Stomach (tissue), 9 donors: ENCODE data around the gene FCN3. TPM values are rescaled to one million over a fixed set of nuclear protein-coding genes. Genes with fewer than 3 reads are reported as not detected.

ENCODE experiments used
- DNase-seq, 2 donors: peaks; one replicate each; pipeline versions ENCODE4 v3.0.0 to v3.0.0-alpha.2; 2013 to 2019
- H3K27ac ChIP-seq, 5 donors: fragments of 200-600 bp in 4 of 5; sonication (generic) in 4 of 5; one replicate each; pipeline ENCODE4 v1.5.1; 2013 to 2019; ENCODE audit warnings: mild to moderate bottlenecking in 1 of 5, moderate library complexity in 1 of 5
- H3K27me3 ChIP-seq, 3 donors: fragments of 200-600 bp; sonication (generic); one replicate each; pipeline ENCODE4 v1.5.1; 2017 to 2019; ENCODE audit warnings: mixed run types in 1 of 3
- H3K36me3 ChIP-seq, 4 donors: fragments of 200-600 bp; sonication (generic); 1 replicate in 3 of 4; 2 replicates in 1 of 4; pipeline ENCODE4 v1.5.1; 2016 to 2019
- H3K4me1 ChIP-seq, 4 donors: fragments of 200-600 bp; sonication (generic); one replicate each; pipeline ENCODE4 v1.5.1; 2016 to 2019
- H3K4me3 ChIP-seq, 4 donors: fragments of 200-600 bp; sonication (generic) in 3 of 4; one replicate each; pipeline ENCODE4 v1.5.1; 2016 to 2019; ENCODE audit warnings: mild to moderate bottlenecking in 1 of 4
- H3K9me3 ChIP-seq, 4 donors: fragments of 200-600 bp; sonication (generic); one replicate each; pipeline ENCODE4 v1.5.1; 2016 to 2019
- CTCF ChIP-seq, 7 experiments: fragments of 450-650 bp in 4 of 7; fragments of 200-600 bp in 3 of 7; sonication (generic) in 3 of 7; IDR thresholded peaks; one replicate each; pipeline ENCODE4 v1.5.1; 2016 to 2019; ENCODE audit warnings: antibody characterized with exemption in 7 of 7, control low read depth in 2 of 7, mild to moderate bottlenecking in 1 of 7
- EP300 ChIP-seq: sonication (generic); formaldehyde crosslinking; IDR thresholded peaks from one replicate; pipeline ENCODE4 v1.6.1; 2017; ENCODE audit warnings: antibody characterized with exemption
- POLR2A ChIP-seq, 4 donors: fragments of 450-650 bp; IDR thresholded peaks; one replicate each; pipeline ENCODE4 v1.6.1; 2016; ENCODE audit warnings: antibody characterized with exemption in 4 of 4, control low read depth in 2 of 4, mild to moderate bottlenecking in 1 of 4, moderate library complexity in 1 of 4
- POLR2AphosphoS5 ChIP-seq, 3 donors: sonication (generic); formaldehyde crosslinking; IDR thresholded peaks; one replicate each; pipeline ENCODE4 v1.6.1; 2016; ENCODE audit warnings: antibody characterized with exemption in 3 of 3
- WGBS, 5 donors: extraction: QIAGEN DNeasy Blood & Tissue Kit in 3 of 5; methylation state at CpG; one replicate each; pipeline versions ENCODE4 v1.1.5 to v1.1.7; 2013 to 2018; 5-methylcytosine and 5-hydroxymethylcytosine counted together
- intact Hi-C: fragments of 100-400 bp; cut with DNase I; formaldehyde crosslinking; loops from one replicate; pipeline ENCODE4 v1.15.1; 2023; ENCODE audit warnings: low total_unique reads
- polyA plus RNA-seq, 3 donors: library from polyadenylated mRNA; stranded (reverse); fragments of 200-250 nt; gene quantifications; one replicate each; pipeline ENCODE4 v1.2.3, GENCODE V29; 2013
- total RNA-seq, 5 donors: library from RNA; depleted of rRNA; stranded (reverse); fragments of >200 nt; gene quantifications; one replicate each; pipeline versions ENCODE4 v1.1.0 to v1.2.3, GENCODE V29; 2014 to 2016
- donor health status: healthy with polysubstance abuse.
- donor health status: Bipolar disorder and iron deficiency.
- donor health status: healthy.

The FCN3 gene
- total and polyA plus RNA-seq, 8 donors, result 0.55 to 15.2 (median 4.6) TPM; not detected in 2

- H3K36me3 ChIP-seq, result peaks cover 42 to 86% (median 80%) of the 10 kb centered on the region in 4 donors
Measured at GRCh38 chr1:27327964-27328363, 46.7 kb downstream of the FCN3 start.

GRCh38 chr1:27325286-27325685, 49.3 kb downstream of the FCN3 start:
- Histone ChIP-seq H3K4me1 (peaks cover 19 to 76% (median 53%) of the 10 kb centered on the region in 4 donors), H3K4me3 (no peak overlapping the region), H3K9me3 (no peaks in the 10 kb centered on the region), H3K27me3 (no peaks in the 10 kb centered on the region), H3K27ac (no peak overlapping the region), H3K36me3 (peaks cover 25 to 60% (median 53%) of the 10 kb centered on the region in 4 donors)
- intact Hi-C loops, result no loop called here
- DNase-seq, result no peak
- TF ChIP-seq POLR2AphosphoS5 (IDR thresholded peaks at IDR 0.05), result no peak
- no peak for TF ChIP-seq POLR2A (IDR thresholded peaks at IDR 0.05)
- no peak for TF ChIP-seq CTCF (IDR thresholded peaks at IDR 0.05)
- TF ChIP-seq EP300, result no peak
- WGBS, 5 donors, result 90 to 95% (median 93%) methylated on average over 14 to 15 of the region's 15 CpGs

More at GRCh38 chr1:27327964-27328363, 46.7 kb downstream of the FCN3 start:
- TF ChIP-seq EP300 (no peak), CTCF (IDR thresholded peaks at IDR 0.05) (no peak), POLR2A (IDR thresholded peaks at IDR 0.05) (no peak), POLR2AphosphoS5 (IDR thresholded peaks at IDR 0.05) (no peak)
- Histone ChIP-seq H3K9me3 (no peaks in the 10 kb centered on the region), H3K27me3 (no peaks in the 10 kb centered on the region), H3K4me1 (peaks cover 11 to 72% (median 47%) of the 10 kb centered on the region in 4 donors), H3K4me3 (no peak overlapping the region), H3K27ac (no peak overlapping the region)
- intact Hi-C loops, result no loop called here
- 79 to 85% (median 81%) methylated on average over 5 of the region's 5 CpGs for WGBS, 5 donors
- no peak for DNase-seq

- Histone ChIP-seq H3K4me3 (peak overlapping the region; percentile 77 to 96 (median 90)), H3K9me3 (no peaks in the 10 kb centered on the region), H3K4me1 (peaks cover 19 to 61% (median 49%) of the 10 kb centered on the region in 4 donors), H3K27me3 (peaks cover 0 to 6% (median 3%) of the 10 kb centered on the region in 3 donors), H3K36me3 (peaks cover 25 to 36% (median 35%) of the 10 kb centered on the region in 4 donors), H3K27ac (peak overlapping the region; percentile 86 to 92 (median 91))
- intact Hi-C loops, result no loop called here
- 7 to 11% (median 7%) methylated on average over 10 of the region's 10 CpGs for WGBS, 5 donors
- TF ChIP-seq POLR2AphosphoS5 (IDR thresholded peaks at IDR 0.05), result no peak
- TF ChIP-seq CTCF (IDR thresholded peaks at IDR 0.05), result no peak
- TF ChIP-seq POLR2A (IDR thresholded peaks at IDR 0.05), result no peak
- no peak for TF ChIP-seq EP300
- DNase-seq, result no peak
Measured at GRCh38 chr1:27322569-27323240, 51.9 kb downstream of the FCN3 start.

GRCh38 chr1:27321813-27322568, 52.6 kb downstream of the FCN3 start, which contains the start of gene TMEM222:
Gene TMEM222, plus strand, starts transcription at chr1:27322163. Its CDS starts 35 bp downstream, at chr1:27322198.
- WGBS, 5 donors, result 0 to 1% (median 1%) methylated on average over 42 to 67 of the region's 67 CpGs
- Histone ChIP-seq H3K27me3 (peaks cover 0 to 6% (median 3%) of the 10 kb centered on the region in 3 donors), H3K9me3 (no peaks in the 10 kb centered on the region), H3K27ac (peak within 1 kb of the TSS; percentile 86 to 92 (median 91)), H3K4me1 (peaks cover 19 to 54% (median 44%) of the 10 kb centered on the region in 4 donors), H3K36me3 (peaks cover 19 to 29% (median 28%) of the 10 kb centered on the region in 4 donors), H3K4me3 (peak within 1 kb of the TSS; percentile 77 to 96 (median 90))
- DNase-seq, result peak; percentile 98 to 99
- intact Hi-C loops, result no loop called here
- no peak for TF ChIP-seq POLR2A (IDR thresholded peaks at IDR 0.05)
- peak; percentile 65 to 96 (median 86) for TF ChIP-seq POLR2AphosphoS5 (IDR thresholded peaks at IDR 0.05)
- peak in 4 of 7 experiments; percentile 14 to 37 (median 28) for TF ChIP-seq CTCF (IDR thresholded peaks at IDR 0.05)
